A549 (cell line): ENCODE results near the gene OR9G4. TPM values are rescaled to one million over a fixed set of nuclear protein-coding genes. Genes with fewer than 3 reads are reported as not detected.

Source experiments
- ATAC-seq, 2 experiments: fragments of 200-7000 bp in 1 of 2; fragments of >200 bp in 1 of 2; cut with Nextera tagmentation in 1 of 2; cut with Tn5 transposase in 1 of 2; 3 replicates each; pipeline versions ENCODE4 v1.8.0 to v1.9.1; 2018 to 2020; ENCODE audit warnings: mild to moderate bottlenecking in 1 of 2, moderate library complexity in 1 of 2
- CTCF ChIA-PET: fragments of 300-600 bp; sonication (Branson Sonifier 250); formaldehyde crosslinking; extraction: SDS; loops from one replicate; lab custom pipeline; 2021; ENCODE audit warnings: antibody characterized with exemption, inconsistent platforms; lab: Yijun Ruan, JAX
- POLR2A ChIA-PET: fragments of 350-600 bp; formaldehyde crosslinking; extraction: SDS; loops from one replicate; lab custom pipeline; 2021; ENCODE audit warnings: antibody characterized with exemption, inconsistent platforms; lab: Yijun Ruan, JAX
- DNase-seq, 2 experiments: peaks; one replicate each; pipeline versions ENCODE4 v3.0.0 to v3.0.0-alpha.2; 2011 to 2016; ENCODE audit warnings: low read depth in 1 of 2, low spot score in 1 of 2
- FAIRE-seq: peaks from 2 replicates; lab custom pipeline; 2011; peaks lifted over from hg19 to GRCh38; lab: Jason Lieb, UNC
- H3K27ac ChIP-seq, 2 experiments: fragments of >200 bp; sonication (Bioruptor Twin); formaldehyde crosslinking; 3 replicates each; pipeline ENCODE4 v1.5.1; 2016 to 2017
- H3K4me1 ChIP-seq: fragments of >200 bp; sonication (Bioruptor Twin); formaldehyde crosslinking; 3 replicates; pipeline ENCODE4 v1.6.1; 2016
- H3K4me2 ChIP-seq: fragments of >200 bp; sonication (Bioruptor Twin); formaldehyde crosslinking; 3 replicates; pipeline ENCODE4 v1.6.1; 2016
- H3K4me3 ChIP-seq: fragments of >200 bp; sonication (Bioruptor Twin); formaldehyde crosslinking; 3 replicates; pipeline ENCODE4 v1.5.1; 2016
- H3K9me3 ChIP-seq: fragments of >200 bp; sonication (Bioruptor Twin); formaldehyde crosslinking; 3 replicates; pipeline ENCODE4 v1.6.1; 2016
- BCL3 ChIP-seq: fragments of >200 bp; sonication (Bioruptor Twin); formaldehyde crosslinking; IDR thresholded peaks from 3 replicates; pipeline ENCODE4 v1.6.1; 2016
- CEBPB ChIP-seq, 2 experiments: fragments of >200 bp in 1 of 2; sonication (Bioruptor Twin) in 1 of 2; formaldehyde crosslinking in 1 of 2; IDR thresholded peaks; 2 replicates each; pipeline ENCODE4 v1.6.1; 2012 to 2016
- CHD2 ChIP-seq: fragments of 150-350 bp; IDR thresholded peaks from 2 replicates; pipeline ENCODE4 v1.6.1; 2014; ENCODE audit warnings: low read length; ENCODE audit not compliant: partially characterized antibody
- CHD4 ChIP-seq: fragments of 200-600 bp; sonication (generic); IDR thresholded peaks from 2 replicates; pipeline ENCODE4 v1.6.1; 2016; ENCODE audit warnings: antibody characterized with exemption, mild to moderate bottlenecking, borderline replicate concordance
- EHMT2 ChIP-seq: fragments of 200-600 bp; sonication (generic); IDR thresholded peaks from 2 replicates; pipeline ENCODE4 v1.6.1; 2016; ENCODE audit warnings: antibody characterized with exemption, low read depth, mild to moderate bottlenecking, moderate library complexity
- ESRRA ChIP-seq: fragments of 150-350 bp; IDR thresholded peaks from 2 replicates; pipeline ENCODE4 v1.6.1; 2014; ENCODE audit warnings: mild to moderate bottlenecking, low read length, borderline replicate concordance
- FOXS1 ChIP-seq: fragments of 250-450 bp; sonication (Bioruptor Pico); IDR thresholded peaks from 2 replicates; pipeline ENCODE4 v1.5.0; 2020; ENCODE audit warnings: mild to moderate bottlenecking, moderate library complexity
- HEYL ChIP-seq: fragments of 250-450 bp; sonication (Bioruptor Pico); IDR thresholded peaks from 2 replicates; pipeline ENCODE4 v1.8.0; 2021; ENCODE audit warnings: mild to moderate bottlenecking, moderate library complexity
- HOXA7 ChIP-seq: fragments of 250-450 bp; sonication (Bioruptor Pico); IDR thresholded peaks from 2 replicates; pipeline ENCODE4 v1.5.0; 2020; ENCODE audit warnings: mild to moderate bottlenecking, moderate library complexity
- HOXB5 ChIP-seq: fragments of 250-450 bp; sonication (Bioruptor Pico); IDR thresholded peaks from 2 replicates; pipeline ENCODE4 v1.5.0; 2020; ENCODE audit warnings: mild to moderate bottlenecking, moderate library complexity
- JUN ChIP-seq, 2 experiments: fragments of >200 bp; sonication (Bioruptor Twin); formaldehyde crosslinking; IDR thresholded peaks; 2 replicates in 1 of 2; 3 replicates in 1 of 2; pipeline ENCODE4 v1.6.1; 2016 to 2017
- JUNB ChIP-seq: fragments of >200 bp; sonication (Bioruptor Twin); formaldehyde crosslinking; IDR thresholded peaks from 2 replicates; pipeline ENCODE4 v1.6.1; 2016
- KDM1A ChIP-seq: fragments of 200-600 bp; sonication (generic); IDR thresholded peaks from 2 replicates; pipeline ENCODE4 v1.6.1; 2016; ENCODE audit warnings: low read depth, mild to moderate bottlenecking
- MAFK ChIP-seq: fragments of 450-650 bp; IDR thresholded peaks from 2 replicates; pipeline ENCODE4 v1.6.1; 2014; ENCODE audit not compliant: partially characterized antibody
- MAZ ChIP-seq: fragments of 150-350 bp; IDR thresholded peaks from 2 replicates; pipeline ENCODE4 v1.6.1; 2014; ENCODE audit warnings: antibody characterized with exemption, low read depth, low read length, borderline replicate concordance
- POLR2AphosphoS2 ChIP-seq: conservative IDR thresholded peaks from 2 replicates; pipeline ENCODE4 v1.6.1; 2012; ENCODE audit warnings: low read length, improper control_type of control experiment, inconsistent platforms
- RAD21 ChIP-seq, 2 experiments: fragments of >200 bp in 1 of 2; sonication (Bioruptor Twin) in 1 of 2; formaldehyde crosslinking in 1 of 2; IDR thresholded peaks in 1 of 2; conservative IDR thresholded peaks in 1 of 2; 2 replicates in 1 of 2; 3 replicates in 1 of 2; pipeline ENCODE4 v1.6.1; 2012 to 2018; ENCODE audit warnings: inconsistent platforms in 1 of 2
- REST ChIP-seq: fragments of 200-600 bp; sonication (generic); IDR thresholded peaks from 2 replicates; pipeline ENCODE4 v1.6.1; 2016; ENCODE audit warnings: antibody characterized with exemption, mild to moderate bottlenecking, moderate library complexity
- RFX5 ChIP-seq: fragments of 450-650 bp; IDR thresholded peaks from 2 replicates; pipeline ENCODE4 v1.7.1; 2014; ENCODE audit warnings: antibody characterized with exemption, mild to moderate bottlenecking, moderate library complexity
- SMC3 ChIP-seq: fragments of >200 bp; sonication (Bioruptor Twin); formaldehyde crosslinking; IDR thresholded peaks from 3 replicates; pipeline ENCODE4 v1.6.1; 2018; ENCODE audit warnings: inconsistent platforms
- TFCP2L1 ChIP-seq: fragments of 250-450 bp; sonication (Bioruptor Pico); IDR thresholded peaks from 2 replicates; pipeline ENCODE4 v1.5.0; 2021; ENCODE audit warnings: mild to moderate bottlenecking
- ZNF302 ChIP-seq: fragments of 250-450 bp; sonication (Bioruptor Pico); IDR thresholded peaks from 2 replicates; pipeline ENCODE4 v1.9.0; 2021; ENCODE audit warnings: inconsistent platforms, mild to moderate bottlenecking, moderate library complexity
- WGBS: methylation state at CpG from one replicate; pipeline ENCODE4 v1.1.6; 2017; ENCODE audit errors: missing lambda C conversion rate; 5-methylcytosine and 5-hydroxymethylcytosine counted together
- polyA minus RNA-seq: library from RNA; depleted of rRNA, polyadenylated mRNA; stranded (reverse); fragments of >200 nt; gene quantifications from 2 replicates; pipeline ENCODE4 v1.2.3, GENCODE V29; 2011; rRNA and poly(A)+ RNA removed
- polyA plus RNA-seq, 4 experiments: library from polyadenylated mRNA; depleted of rRNA in 3 of 4; stranded (reverse); fragments of >200 nt; fragmentation: RNase III in 1 of 4; extraction: RNeasy Plus Mini Kit Qiagen cat#74134 plus additional on column Dnase treatment in 1 of 4; gene quantifications; 2 replicates in 3 of 4; 3 replicates in 1 of 4; pipeline ENCODE4 v1.2.3, GENCODE V29; 2011 to 2017
- TF ChIP-seq, protein P1 (sequence below): fragments of 450-650 bp; IDR thresholded peaks from 2 replicates; pipeline ENCODE4 v1.6.1; 2014; ENCODE audit warnings: antibody characterized with exemption
- TF ChIP-seq, protein P2 (sequence below): fragments of >200 bp; sonication (Bioruptor Twin); formaldehyde crosslinking; IDR thresholded peaks from 3 replicates; pipeline ENCODE4 v1.5.1; 2016
- TF ChIP-seq, protein P3 (sequence below): fragments of 150-350 bp; IDR thresholded peaks from 2 replicates; pipeline ENCODE4 v1.6.1; 2014; ENCODE audit warnings: low read depth, mild to moderate bottlenecking, low read length

Gene OR9G4
- not detected in 2 replicates for polyA plus RNA-seq (2011; rRNA removed)
- not detected in 2 replicates for polyA plus RNA-seq (2012; cell fraction: cytosol; rRNA removed)
- not detected in 2 replicates for polyA plus RNA-seq (2012; cell fraction: nucleus; rRNA removed)
- polyA plus RNA-seq (2017; fragmentation: RNase III; extraction: RNeasy Plus Mini Kit Qiagen cat#74134 plus additional on column Dnase treatment), result not detected in 3 replicates
- not detected in 2 replicates for polyA minus RNA-seq

DNA sequence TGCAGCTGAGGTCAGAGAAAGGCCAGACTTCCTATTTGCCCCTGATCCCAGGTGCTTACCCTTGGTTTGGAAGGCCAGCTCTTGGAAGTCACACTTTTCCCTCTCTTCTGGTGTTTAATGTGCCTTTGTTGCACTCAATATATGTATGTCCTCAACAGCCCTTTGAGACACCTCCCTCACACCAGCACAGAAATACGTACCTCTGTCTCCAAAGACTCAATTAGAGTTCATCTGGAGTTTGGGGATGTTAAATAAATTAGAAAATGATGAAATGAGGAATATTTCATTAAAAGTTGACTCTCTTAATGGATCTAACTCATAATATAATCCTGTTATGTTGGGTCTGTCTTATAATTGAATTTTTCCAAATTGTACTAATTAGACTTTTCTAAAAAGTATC, at the start of gene OR9G4:
OR9G4 (minus strand) TSS at position 101 of the 400 bp plus-strand sequence. CDS start 4,931 bp downstream, outside the sequence.
- H3K4me1 ChIP-seq, result no peaks in the 10 kb centered on the region
- CTCF ChIA-PET, result no interaction called here
- TF ChIP-seq EHMT2 (no peak), REST (no peak), POLR2AphosphoS2 (no peak), HOXB5 (CRISPR knock-in tag) (no peak), MAZ (no peak), MAFK (no peak), JUNB (no peak), SMC3 (no peak), JUN (IDR thresholded peaks at IDR 0.05) (no peak)
- TF ChIP-seq, protein P1, sequence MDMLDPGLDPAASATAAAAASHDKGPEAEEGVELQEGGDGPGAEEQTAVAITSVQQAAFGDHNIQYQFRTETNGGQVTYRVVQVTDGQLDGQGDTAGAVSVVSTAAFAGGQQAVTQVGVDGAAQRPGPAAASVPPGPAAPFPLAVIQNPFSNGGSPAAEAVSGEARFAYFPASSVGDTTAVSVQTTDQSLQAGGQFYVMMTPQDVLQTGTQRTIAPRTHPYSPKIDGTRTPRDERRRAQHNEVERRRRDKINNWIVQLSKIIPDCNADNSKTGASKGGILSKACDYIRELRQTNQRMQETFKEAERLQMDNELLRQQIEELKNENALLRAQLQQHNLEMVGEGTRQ, result no peak
- TF ChIP-seq, all 56 proteins: peak for 0
- POLR2A ChIA-PET, result no interaction called here
- FAIRE-seq, result no peak
- H3K27ac ChIP-seq, result no peak within 1 kb of the TSS
- H3K9me3 ChIP-seq, result no peaks in the 10 kb centered on the region
- DNase-seq, result no peak
- 36% methylated on average over 1 of the region's 1 CpG for WGBS
- no peak within 1 kb of the TSS for H3K4me3 ChIP-seq
- ATAC-seq, result no peak
- H3K4me2 ChIP-seq, result no peak within 1 kb of the TSS

- no peak overlapping the region for H3K27ac ChIP-seq
- ChIA-PET POLR2A (no interaction called here), CTCF (interaction anchor here (0.8 to 2.6 kb wide), 12 partner anchors 12 to 1183 kb away, joined by 3 to 30 read pairs (median 4); no protein-coding TSS in a partner anchor)
- FAIRE-seq, result peak; percentile 85
- DNase-seq, result peak; percentile 25 to 79
- no peaks in the 10 kb centered on the region for H3K4me1 ChIP-seq
- H3K9me3 ChIP-seq, result peaks cover 7% of the 10 kb centered on the region; the same call in 1 of the 3 replicates
- 2% methylated on average over 6 of the region's 6 CpGs for WGBS
- TF ChIP-seq ZNF302 (CRISPR knock-in tag), result no peak
- no peak for TF ChIP-seq MAFK
- peak; percentile 71 for TF ChIP-seq SMC3
- no peak for TF ChIP-seq TFCP2L1
- TF ChIP-seq BCL3, result no peak
- TF ChIP-seq FOXS1, result no peak
- no peak for TF ChIP-seq CHD2
- TF ChIP-seq ESRRA, result no peak
- no peak for TF ChIP-seq CHD4
- TF ChIP-seq HEYL, result no peak
- no peak for TF ChIP-seq RFX5
- TF ChIP-seq HOXA7 (CRISPR knock-in tag), result no peak
- TF ChIP-seq RAD21 (conservative IDR thresholded peaks at IDR 0.05 in 1 of 2, IDR thresholded peaks at IDR 0.05 in 1 of 2), result peak; percentile 76 to 87
- TF ChIP-seq, protein P2, sequence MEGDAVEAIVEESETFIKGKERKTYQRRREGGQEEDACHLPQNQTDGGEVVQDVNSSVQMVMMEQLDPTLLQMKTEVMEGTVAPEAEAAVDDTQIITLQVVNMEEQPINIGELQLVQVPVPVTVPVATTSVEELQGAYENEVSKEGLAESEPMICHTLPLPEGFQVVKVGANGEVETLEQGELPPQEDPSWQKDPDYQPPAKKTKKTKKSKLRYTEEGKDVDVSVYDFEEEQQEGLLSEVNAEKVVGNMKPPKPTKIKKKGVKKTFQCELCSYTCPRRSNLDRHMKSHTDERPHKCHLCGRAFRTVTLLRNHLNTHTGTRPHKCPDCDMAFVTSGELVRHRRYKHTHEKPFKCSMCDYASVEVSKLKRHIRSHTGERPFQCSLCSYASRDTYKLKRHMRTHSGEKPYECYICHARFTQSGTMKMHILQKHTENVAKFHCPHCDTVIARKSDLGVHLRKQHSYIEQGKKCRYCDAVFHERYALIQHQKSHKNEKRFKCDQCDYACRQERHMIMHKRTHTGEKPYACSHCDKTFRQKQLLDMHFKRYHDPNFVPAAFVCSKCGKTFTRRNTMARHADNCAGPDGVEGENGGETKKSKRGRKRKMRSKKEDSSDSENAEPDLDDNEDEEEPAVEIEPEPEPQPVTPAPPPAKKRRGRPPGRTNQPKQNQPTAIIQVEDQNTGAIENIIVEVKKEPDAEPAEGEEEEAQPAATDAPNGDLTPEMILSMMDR, result peak; percentile 87
- no peak for TF ChIP-seq CEBPB (IDR thresholded peaks at IDR 0.05)
- no peak for TF ChIP-seq KDM1A
- TF ChIP-seq, protein P3, sequence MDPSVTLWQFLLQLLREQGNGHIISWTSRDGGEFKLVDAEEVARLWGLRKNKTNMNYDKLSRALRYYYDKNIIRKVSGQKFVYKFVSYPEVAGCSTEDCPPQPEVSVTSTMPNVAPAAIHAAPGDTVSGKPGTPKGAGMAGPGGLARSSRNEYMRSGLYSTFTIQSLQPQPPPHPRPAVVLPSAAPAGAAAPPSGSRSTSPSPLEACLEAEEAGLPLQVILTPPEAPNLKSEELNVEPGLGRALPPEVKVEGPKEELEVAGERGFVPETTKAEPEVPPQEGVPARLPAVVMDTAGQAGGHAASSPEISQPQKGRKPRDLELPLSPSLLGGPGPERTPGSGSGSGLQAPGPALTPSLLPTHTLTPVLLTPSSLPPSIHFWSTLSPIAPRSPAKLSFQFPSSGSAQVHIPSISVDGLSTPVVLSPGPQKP, result no peak
- TF ChIP-seq POLR2AphosphoS2, result no peak
- H3K4me2 ChIP-seq, result peak overlapping the region; percentile 74
- H3K4me3 ChIP-seq, result peak overlapping the region; percentile 30
- ATAC-seq, result peak; percentile 64 to 71; a peak in 5 of 6 replicates
These were observed 35.0 kb upstream of the OR9G4 start for GRCh38 chr11:56783448-56784041.
